ENCODE data around the gene SLC7A11. TPM values are rescaled to one million over a fixed set of nuclear protein-coding genes. Genes with fewer than 3 reads are reported as not detected.
"Not testable (repeated sequence)": the region's sequence is repeated elsewhere in the genome, so short reads cannot be mapped to it uniquely, and the experiment has no call there.

SLC7A11 gene
- total and polyA plus RNA-seq, 4 donors: 22.9 to 385 (median 121) TPM

- H3K36me3 ChIP-seq (ENCODE audit: control insufficient read depth, insufficient read depth, low read length): no peaks in the 10 kb centered on the region
- no peak overlapping the region for H3K4me3 ChIP-seq (ENCODE audit: low read depth, low read length)
- DNase-seq (ENCODE audit: low read depth in 4 of 6, low spot score in 6 of 6): no peak
- H3K27me3 ChIP-seq (ENCODE audit: control insufficient read depth, insufficient read depth, low read length): no peaks in the 10 kb centered on the region
- H3K9me3 ChIP-seq (ENCODE audit: control insufficient read depth, insufficient read depth, low read length): no peaks in the 10 kb centered on the region
- H3K4me1 ChIP-seq (ENCODE audit: control insufficient read depth, insufficient read depth, low read length): no peaks in the 10 kb centered on the region
- 93% methylated on average over 2 of the region's 2 CpGs for WGBS (ENCODE audit: insufficient coverage)
- no peak overlapping the region for H3K27ac ChIP-seq (ENCODE audit: low read depth, low read length)
These were observed 7.0 kb upstream of the SLC7A11 start for GRCh38 chr4:138249132-138249531.

- Histone ChIP-seq H3K4me1 (ENCODE audit: control insufficient read depth, insufficient read depth, low read length) (no peaks in the 10 kb centered on the region), H3K9me3 (ENCODE audit: control insufficient read depth, insufficient read depth, low read length) (no peaks in the 10 kb centered on the region), H3K36me3 (ENCODE audit: control insufficient read depth, insufficient read depth, low read length) (no peaks in the 10 kb centered on the region), H3K27me3 (ENCODE audit: control insufficient read depth, insufficient read depth, low read length) (no peaks in the 10 kb centered on the region), H3K4me3 (ENCODE audit: low read depth, low read length) (no peak overlapping the region), H3K27ac (ENCODE audit: low read depth, low read length) (no peak overlapping the region)
- WGBS (ENCODE audit: insufficient coverage): no CpG with 5 or more reads among the region's 2 CpGs
- no peak for DNase-seq (ENCODE audit: low read depth in 4 of 6, low spot score in 6 of 6)
These were observed 5.9 kb upstream of the SLC7A11 start for GRCh38 chr4:138248058-138248457.

GRCh38 chr4:138247643-138248042, 5.5 kb upstream of the SLC7A11 start:
- H3K36me3 ChIP-seq (ENCODE audit: control insufficient read depth, insufficient read depth, low read length): no peaks in the 10 kb centered on the region
- WGBS (ENCODE audit: insufficient coverage): no CpG with 5 or more reads among the region's 3 CpGs
- no peaks in the 10 kb centered on the region for H3K9me3 ChIP-seq (ENCODE audit: control insufficient read depth, insufficient read depth, low read length)
- H3K4me1 ChIP-seq (ENCODE audit: control insufficient read depth, insufficient read depth, low read length): no peaks in the 10 kb centered on the region
- H3K4me3 ChIP-seq (ENCODE audit: low read depth, low read length): no peak overlapping the region
- H3K27ac ChIP-seq (ENCODE audit: low read depth, low read length): no peak overlapping the region
- DNase-seq (ENCODE audit: low read depth in 4 of 6, low spot score in 6 of 6): no peak
- H3K27me3 ChIP-seq (ENCODE audit: control insufficient read depth, insufficient read depth, low read length): no peaks in the 10 kb centered on the region

GRCh38 chr4:138243369-138243768, 1.2 kb upstream of the SLC7A11 start:
- peaks cover 7% of the 10 kb centered on the region for H3K4me1 ChIP-seq (ENCODE audit: control insufficient read depth, insufficient read depth, low read length)
- no peaks in the 10 kb centered on the region for H3K9me3 ChIP-seq (ENCODE audit: control insufficient read depth, insufficient read depth, low read length)
- H3K27ac ChIP-seq (ENCODE audit: low read depth, low read length): peak overlapping the region; percentile 91
- H3K4me3 ChIP-seq (ENCODE audit: low read depth, low read length): no peak overlapping the region
- no peaks in the 10 kb centered on the region for H3K27me3 ChIP-seq (ENCODE audit: control insufficient read depth, insufficient read depth, low read length)
- no CpG with 5 or more reads among the region's 3 CpGs for WGBS (ENCODE audit: insufficient coverage)
- DNase-seq (ENCODE audit: low read depth in 4 of 6, low spot score in 6 of 6): peak in 1 of 6 donors; percentile 17
- H3K36me3 ChIP-seq (ENCODE audit: control insufficient read depth, insufficient read depth, low read length): no peaks in the 10 kb centered on the region

GRCh38 chr4:138242834-138243156, 646 bp upstream of the SLC7A11 start:
- H3K36me3 ChIP-seq (ENCODE audit: control insufficient read depth, insufficient read depth, low read length): no peaks in the 10 kb centered on the region
- peak overlapping the region; percentile 53 for H3K4me3 ChIP-seq (ENCODE audit: low read depth, low read length)
- peaks cover 7% of the 10 kb centered on the region for H3K4me1 ChIP-seq (ENCODE audit: control insufficient read depth, insufficient read depth, low read length)
- peak overlapping the region; percentile 91 for H3K27ac ChIP-seq (ENCODE audit: low read depth, low read length)
- DNase-seq (ENCODE audit: low read depth in 4 of 6, low spot score in 6 of 6): no peak
- no CpG with 5 or more reads among the region's 1 CpG for WGBS (ENCODE audit: insufficient coverage)
- H3K9me3 ChIP-seq (ENCODE audit: control insufficient read depth, insufficient read depth, low read length): no peaks in the 10 kb centered on the region
- H3K27me3 ChIP-seq (ENCODE audit: control insufficient read depth, insufficient read depth, low read length): no peaks in the 10 kb centered on the region

- Histone ChIP-seq H3K4me1 (ENCODE audit: control insufficient read depth, insufficient read depth, low read length) (peaks cover 7% of the 10 kb centered on the region), H3K9me3 (ENCODE audit: control insufficient read depth, insufficient read depth, low read length) (no peaks in the 10 kb centered on the region), H3K4me3 (ENCODE audit: low read depth, low read length) (peak overlapping the region; percentile 53), H3K27ac (ENCODE audit: low read depth, low read length) (peak overlapping the region; percentile 91), H3K36me3 (ENCODE audit: control insufficient read depth, insufficient read depth, low read length) (no peaks in the 10 kb centered on the region), H3K27me3 (ENCODE audit: control insufficient read depth, insufficient read depth, low read length) (no peaks in the 10 kb centered on the region)
- DNase-seq (ENCODE audit: low read depth in 4 of 6, low spot score in 6 of 6): no peak
- 56% methylated on average over 3 of the region's 13 CpGs for WGBS (ENCODE audit: insufficient coverage)
These were observed 671 bp downstream of the SLC7A11 start for GRCh38 chr4:138241281-138242075.

GRCh38 chr4:138239491-138239890, 2.7 kb downstream of the SLC7A11 start:
- H3K4me1 ChIP-seq (ENCODE audit: control insufficient read depth, insufficient read depth, low read length): peaks cover 7% of the 10 kb centered on the region
- peak overlapping the region; percentile 53 for H3K4me3 ChIP-seq (ENCODE audit: low read depth, low read length)
- WGBS (ENCODE audit: insufficient coverage): no CpG with 5 or more reads among the region's 1 CpG
- no peaks in the 10 kb centered on the region for H3K36me3 ChIP-seq (ENCODE audit: control insufficient read depth, insufficient read depth, low read length)
- peak overlapping the region; percentile 19 for H3K27ac ChIP-seq (ENCODE audit: low read depth, low read length)
- no peaks in the 10 kb centered on the region for H3K9me3 ChIP-seq (ENCODE audit: control insufficient read depth, insufficient read depth, low read length)
- H3K27me3 ChIP-seq (ENCODE audit: control insufficient read depth, insufficient read depth, low read length): no peaks in the 10 kb centered on the region
- no peak for DNase-seq (ENCODE audit: low read depth in 4 of 6, low spot score in 6 of 6)

GRCh38 chr4:138238521-138239292, 3.4 kb downstream of the SLC7A11 start:
- Histone ChIP-seq H3K27ac (ENCODE audit: low read depth, low read length) (peak overlapping the region; percentile 54), H3K9me3 (ENCODE audit: control insufficient read depth, insufficient read depth, low read length) (no peaks in the 10 kb centered on the region), H3K4me1 (ENCODE audit: control insufficient read depth, insufficient read depth, low read length) (peaks cover 7% of the 10 kb centered on the region), H3K27me3 (ENCODE audit: control insufficient read depth, insufficient read depth, low read length) (no peaks in the 10 kb centered on the region), H3K36me3 (ENCODE audit: control insufficient read depth, insufficient read depth, low read length) (no peaks in the 10 kb centered on the region), H3K4me3 (ENCODE audit: low read depth, low read length) (peak overlapping the region; percentile 53)
- no peak for DNase-seq (ENCODE audit: low read depth in 4 of 6, low spot score in 6 of 6)
- no CpG with 5 or more reads among the region's 4 CpGs for WGBS (ENCODE audit: insufficient coverage)

GRCh38 chr4:138237132-138237531, 5.0 kb downstream of the SLC7A11 start:
- not testable (repeated sequence) for H3K27ac ChIP-seq (ENCODE audit: low read depth, low read length); DNase-seq (ENCODE audit: low read depth in 4 of 6, low spot score in 6 of 6); H3K4me3 ChIP-seq (ENCODE audit: low read depth, low read length); H3K4me1 ChIP-seq (ENCODE audit: control insufficient read depth, insufficient read depth, low read length); H3K36me3 ChIP-seq (ENCODE audit: control insufficient read depth, insufficient read depth, low read length); H3K27me3 ChIP-seq (ENCODE audit: control insufficient read depth, insufficient read depth, low read length); H3K9me3 ChIP-seq (ENCODE audit: control insufficient read depth, insufficient read depth, low read length)
- 97% methylated on average over 4 of the region's 7 CpGs for WGBS (ENCODE audit: insufficient coverage)

GRCh38 chr4:138236037-138236436, 6.1 kb downstream of the SLC7A11 start:
- no CpG with 5 or more reads among the region's 2 CpGs for WGBS (ENCODE audit: insufficient coverage)
- H3K27me3 ChIP-seq (ENCODE audit: control insufficient read depth, insufficient read depth, low read length): no peaks in the 10 kb centered on the region
- no peak for DNase-seq (ENCODE audit: low read depth in 4 of 6, low spot score in 6 of 6)
- no peak overlapping the region for H3K4me3 ChIP-seq (ENCODE audit: low read depth, low read length)
- H3K4me1 ChIP-seq (ENCODE audit: control insufficient read depth, insufficient read depth, low read length): no peaks in the 10 kb centered on the region
- H3K9me3 ChIP-seq (ENCODE audit: control insufficient read depth, insufficient read depth, low read length): no peaks in the 10 kb centered on the region
- H3K36me3 ChIP-seq (ENCODE audit: control insufficient read depth, insufficient read depth, low read length): no peaks in the 10 kb centered on the region
- no peak overlapping the region for H3K27ac ChIP-seq (ENCODE audit: low read depth, low read length)

All from spinal cord (tissue), 10 donors.